SKM-1 treated with dmso at 0.1 percent for 144 hours (cell line): ENCODE results near the gene ULK4.
"Not testable (repeated sequence)": the region's sequence is repeated elsewhere in the genome, so short reads cannot be mapped to it uniquely, and the experiment has no call there.

Source experiments
- DNase-seq: peaks from one replicate; lab custom pipeline; 2025; ENCODE audit not compliant: unreplicated experiment; lab: John Stamatoyannopoulos, UW

ULK4 gene

GRCh38 chr3:41695806-41696205, 266.1 kb downstream of the ULK4 start:
- not testable (repeated sequence) for DNase-seq

DNA sequence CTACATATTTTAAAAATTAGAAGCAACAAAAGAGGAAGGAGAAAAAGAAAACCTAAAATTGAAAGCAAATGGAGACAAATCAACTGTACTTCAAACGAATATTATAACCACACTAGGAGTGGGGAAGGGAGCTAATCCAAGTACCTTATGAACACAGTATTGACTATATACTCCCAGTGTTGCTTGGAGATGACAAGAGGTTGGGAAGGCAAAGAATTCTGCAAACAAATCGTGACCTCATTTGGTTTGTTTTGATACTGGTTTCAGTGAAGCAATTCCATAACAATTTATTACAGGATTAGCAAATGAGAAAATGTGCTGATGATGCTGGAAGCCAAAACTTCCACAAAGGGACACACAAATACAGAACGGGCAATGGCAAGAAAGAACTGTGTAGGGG, 268.1 kb downstream of the ULK4 start:
- no peak for DNase-seq

DNA sequence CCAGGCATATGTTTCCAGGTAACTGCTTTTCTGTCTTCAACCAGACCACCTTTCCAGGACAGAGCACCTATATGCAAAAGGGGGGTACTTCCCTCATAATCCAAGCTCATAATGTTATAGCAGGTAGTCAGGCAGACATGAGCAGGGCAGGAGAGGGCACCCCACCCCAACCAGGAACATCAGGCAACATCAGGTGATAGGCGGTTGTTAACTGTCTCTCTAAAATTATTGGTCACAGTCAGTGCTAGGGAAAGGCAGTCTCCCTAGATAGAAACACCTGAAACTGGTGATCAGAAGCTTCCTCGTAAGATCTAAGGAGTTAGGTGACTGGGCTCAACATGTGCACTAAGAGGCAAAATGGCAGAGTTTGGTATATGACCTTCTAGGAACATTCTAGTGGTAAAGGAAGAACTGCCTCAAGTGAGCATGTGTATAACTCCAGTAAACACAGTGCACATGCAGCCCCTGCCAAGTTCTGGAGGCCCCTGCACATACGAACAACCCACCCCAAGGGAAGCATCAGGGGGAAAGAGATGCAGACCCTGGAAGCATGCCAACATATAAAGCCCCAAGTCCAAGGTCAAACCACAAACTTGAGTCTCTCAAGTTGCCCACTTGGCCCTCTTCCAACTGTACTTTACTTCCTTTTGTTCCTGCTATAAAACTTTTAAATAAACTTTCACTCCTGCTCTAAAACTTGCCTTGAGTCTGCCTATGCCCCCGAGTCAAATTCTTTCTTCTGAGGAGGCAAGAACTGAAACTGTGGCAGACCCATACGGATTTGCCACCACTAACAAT, 270.9 kb downstream of the ULK4 start:
- DNase-seq = no peak

GRCh38 chr3:41688595-41689380, 273.1 kb downstream of the ULK4 start:
- DNase-seq = no peak

DNA sequence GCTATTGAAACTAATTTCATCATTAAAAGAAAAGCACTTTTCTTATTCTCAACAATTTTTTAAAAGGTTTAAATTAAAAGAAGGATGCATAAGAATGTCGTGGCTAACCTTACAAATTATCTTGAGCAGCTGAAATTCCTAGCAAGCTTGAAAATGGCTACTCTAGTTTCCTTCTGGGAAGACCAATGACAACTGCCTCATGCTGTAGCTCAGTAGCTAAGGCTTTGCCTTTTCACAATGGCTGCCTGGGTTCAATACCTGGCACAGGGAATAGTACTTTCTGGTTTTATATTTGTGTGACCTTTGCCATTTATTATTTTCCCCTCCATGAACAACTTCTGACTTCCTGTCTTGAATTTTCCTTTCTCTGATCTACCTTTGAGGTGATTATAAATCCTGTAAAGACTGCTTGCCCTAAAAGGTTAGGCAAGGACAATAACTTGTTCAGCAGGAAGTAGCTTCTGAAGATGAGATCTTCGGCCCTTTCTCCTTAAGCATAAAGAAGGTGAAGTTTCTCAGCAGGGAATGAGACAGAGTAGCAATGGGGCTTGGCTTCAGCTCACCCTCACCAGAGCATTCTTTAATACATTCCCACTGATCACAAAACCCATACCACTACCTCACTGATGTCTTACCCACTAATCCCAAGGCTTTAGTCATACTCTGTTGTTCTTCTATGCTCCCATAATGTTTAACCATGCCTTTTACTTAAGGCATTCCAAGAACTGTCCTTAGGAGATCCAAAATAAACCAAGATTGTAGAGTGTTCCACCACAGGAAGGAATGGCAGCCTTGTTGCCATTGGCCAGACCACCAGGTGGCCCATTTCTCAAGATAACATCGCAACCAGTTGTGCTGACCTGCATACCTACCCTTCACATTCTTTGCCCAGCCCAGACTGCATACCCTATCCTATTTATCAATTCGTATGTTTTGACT, 276.8 kb downstream of the ULK4 start:
- DNase-seq = no peak

- DNase-seq = no peak
These were observed 278.1 kb downstream of the ULK4 start for GRCh38 chr3:41683666-41684350.

DNA sequence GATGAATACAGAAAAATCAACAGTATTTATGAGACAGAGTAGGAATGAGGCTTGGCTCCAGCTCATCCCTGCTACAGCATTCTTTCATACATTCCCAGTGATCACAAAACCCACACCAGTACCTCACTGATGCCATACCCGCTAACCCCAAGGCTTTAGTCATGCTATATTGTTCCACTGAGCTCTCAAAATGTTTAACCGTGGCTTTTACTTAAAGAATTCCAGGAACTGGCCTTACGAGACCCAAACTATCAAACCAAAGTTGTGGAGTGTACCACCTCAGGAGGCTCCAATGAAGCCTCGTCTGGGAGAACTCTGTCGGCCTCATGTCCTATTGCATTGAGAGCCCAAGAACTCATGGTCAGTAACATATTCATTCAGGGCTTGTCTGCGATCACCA, 278.9 kb downstream of the ULK4 start:
- no peak for DNase-seq

DNA sequence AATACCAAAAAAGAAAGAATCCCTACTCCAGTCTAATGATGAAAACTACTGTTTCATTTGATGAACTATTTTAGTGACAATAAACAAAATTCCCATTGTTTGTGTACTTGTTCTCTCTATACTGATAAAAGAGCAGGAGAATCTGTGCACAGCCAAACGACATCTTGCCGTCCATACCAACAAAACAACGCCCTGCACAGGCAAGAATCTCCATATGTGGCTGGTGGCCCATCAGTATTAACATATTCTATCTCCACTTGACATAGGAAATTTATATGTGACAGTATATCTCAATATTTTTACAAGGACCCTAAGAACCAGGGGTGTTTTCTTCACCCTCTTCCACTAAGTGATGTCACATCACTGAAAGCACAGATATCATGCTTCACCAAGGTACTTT, 279.5 kb downstream of the ULK4 start:
- no peak for DNase-seq

- DNase-seq = peak; percentile 71
These were observed 280.4 kb downstream of the ULK4 start for GRCh38 chr3:41681479-41681878.

DNA sequence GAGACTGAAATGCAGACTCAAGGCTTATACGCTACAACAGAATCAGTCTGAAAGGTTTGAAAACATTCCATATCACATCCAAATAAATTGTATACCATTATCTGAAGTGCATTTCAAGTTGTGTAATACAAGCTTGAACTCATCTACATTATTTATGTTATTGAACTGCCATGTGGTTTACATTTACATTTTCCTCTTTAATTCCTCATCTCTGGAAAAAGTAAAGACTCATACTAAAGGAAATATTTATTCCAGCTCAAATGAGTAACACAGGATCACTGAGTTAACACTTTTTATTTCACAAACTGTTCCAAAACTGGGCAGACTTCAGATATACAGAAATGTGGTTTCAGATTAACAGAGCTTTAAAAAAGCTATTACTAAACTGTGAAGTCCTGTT, 282.5 kb downstream of the ULK4 start:
- DNase-seq = no peak

GRCh38 chr3:41675102-41675501, 286.8 kb downstream of the ULK4 start:
- not testable (repeated sequence) for DNase-seq

- DNase-seq = no peak
These were observed 287.5 kb downstream of the ULK4 start for GRCh38 chr3:41674449-41674848.

GRCh38 chr3:41673650-41674049, 288.3 kb downstream of the ULK4 start:
- DNase-seq = no peak

DNA sequence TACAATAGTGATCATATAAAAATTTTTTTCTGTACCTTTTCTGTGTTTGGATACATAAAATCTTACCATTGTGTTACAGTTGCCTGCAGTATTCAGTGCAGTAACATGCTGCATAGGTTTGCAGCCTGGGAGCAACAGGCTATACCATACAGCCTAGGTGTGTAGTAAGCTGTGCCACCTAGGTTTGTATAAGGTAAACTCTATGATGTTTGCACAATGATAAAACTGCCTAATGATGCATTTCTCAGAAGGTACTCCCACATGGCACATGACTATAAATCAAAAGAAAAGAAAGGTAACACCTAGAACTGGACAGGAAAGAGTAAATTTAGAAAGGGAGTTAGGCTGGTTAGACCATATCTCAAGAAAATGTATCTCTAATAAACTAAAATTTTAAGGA, 293.5 kb downstream of the ULK4 start:
- DNase-seq = no peak

DNA sequence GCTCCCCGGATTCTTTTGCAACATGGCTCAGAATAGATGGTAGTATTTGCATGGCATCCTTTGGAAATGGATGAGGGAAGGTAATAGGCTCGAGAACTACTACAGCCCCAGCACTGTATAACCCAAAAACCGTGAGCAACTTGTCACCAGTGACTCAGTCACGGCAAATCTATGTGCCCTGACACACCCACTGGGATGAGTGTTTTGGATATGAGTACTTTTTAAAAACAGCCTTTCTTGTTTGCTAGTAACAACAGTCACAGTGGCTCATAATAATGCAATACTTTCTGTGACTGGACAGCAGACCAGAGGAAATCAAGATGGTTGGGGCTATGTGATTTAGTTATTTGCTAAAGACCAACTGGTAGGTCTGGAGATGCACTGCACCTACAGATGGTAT, 299.6 kb downstream of the ULK4 start:
- no peak for DNase-seq

- DNase-seq = no peak
These were observed 300.1 kb downstream of the ULK4 start for GRCh38 chr3:41661796-41662195.

GRCh38 chr3:41660510-41660909, 301.4 kb downstream of the ULK4 start:
- no peak for DNase-seq

GRCh38 chr3:41653571-41654239, 308.2 kb downstream of the ULK4 start:
- no peak for DNase-seq

- no peak for DNase-seq
These were observed 309.0 kb downstream of the ULK4 start for GRCh38 chr3:41652931-41653330.

DNA sequence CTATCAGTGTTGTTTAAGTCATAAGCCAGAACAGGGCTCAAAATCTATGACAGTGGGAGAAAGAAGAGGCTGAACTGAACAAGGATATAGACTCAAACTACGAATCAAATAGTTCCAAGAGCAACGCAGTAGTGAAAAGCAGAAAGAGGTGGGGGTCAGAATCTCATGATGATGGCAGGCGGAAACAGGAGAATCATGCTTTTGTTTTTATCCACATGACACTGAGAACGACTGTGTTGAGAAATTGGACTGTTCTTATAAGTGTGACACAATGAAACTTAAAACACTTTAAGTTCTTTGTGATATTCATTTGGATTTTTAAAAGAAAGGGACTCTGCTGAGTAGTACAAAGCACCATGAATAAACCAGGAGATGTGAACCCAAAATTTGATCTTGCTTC, 309.4 kb downstream of the ULK4 start:
- DNase-seq = no peak
